GM12878 (cell line): ENCODE measurements around the gene ACAP1. TPM values are rescaled to one million over a fixed set of nuclear protein-coding genes. Genes with fewer than 3 reads are reported as not detected.
"Not testable (repeated sequence)": the region's sequence is repeated elsewhere in the genome, so short reads cannot be mapped to it uniquely, and the experiment has no call there.

Source experiments
- ATAC-seq: fragments of 200-7000 bp; cut with Tn5 transposase; 3 replicates; pipeline ENCODE4 v1.9.1; 2020; ENCODE audit warnings: mild to moderate bottlenecking, moderate library complexity
- BruUV-seq: library from RNA; stranded (reverse); fragments of 400-500 nt; replicated peaks from 2 replicates; lab custom pipeline; 2021; lab: Mats Ljungman, UMichigan
- CTCF ChIA-PET: fragments of 300-600 bp; sonication (Branson Sonifier 250); formaldehyde crosslinking; extraction: SDS; loops from one replicate; lab custom pipeline; 2021; ENCODE audit warnings: inconsistent platforms; lab: Yijun Ruan, JAX
- POLR2A ChIA-PET: fragments of 350-600 bp; formaldehyde crosslinking; extraction: SDS; loops from one replicate; lab custom pipeline; 2021; ENCODE audit warnings: inconsistent platforms; lab: Charles Lee
- RAD21 ChIA-PET: fragments of 300-600 bp; sonication (Branson Sonifier 250); formaldehyde crosslinking; loops from one replicate; lab custom pipeline; 2023; ENCODE audit warnings: antibody characterized with exemption; ENCODE audit not compliant: unreplicated experiment; lab: Charles Lee
- SMC1A ChIA-PET: fragments of 300-600 bp; sonication (Branson Sonifier 250); formaldehyde crosslinking; loops from one replicate; lab custom pipeline; 2023; ENCODE audit not compliant: unreplicated experiment, uncharacterized antibody; lab: Charles Lee
- DNase-seq: peaks from one replicate; pipeline ENCODE4 v3.0.0-alpha.2; 2011; ENCODE audit warnings: low read depth, low spot score
- FAIRE-seq: peaks from 3 replicates; lab custom pipeline; 2011; peaks lifted over from hg19 to GRCh38; lab: Jason Lieb, UNC
- H2AFZ ChIP-seq: 2 replicates; pipeline ENCODE4 v1.6.0; 2011; ENCODE audit warnings: low read depth, low read length, control low read depth; ENCODE audit not compliant: control insufficient read depth
- H3K27ac ChIP-seq: 2 replicates; pipeline ENCODE4 v1.5.1; 2011; ENCODE audit warnings: control low read depth; ENCODE audit not compliant: control insufficient read depth, insufficient read depth
- H3K27me3 ChIP-seq, 2 experiments: replicated peaks in 1 of 2; 2 replicates each; pipeline versions ENCODE4 v1.6.0 to v1.6.1; 2011; ENCODE audit warnings: low read length in 1 of 2; ENCODE audit not compliant: control insufficient read depth in 2 of 2, insufficient read depth in 2 of 2
- H3K36me3 ChIP-seq, 2 experiments: 2 replicates each; pipeline ENCODE4 v1.5.1; 2011; ENCODE audit warnings: low read length in 1 of 2; ENCODE audit not compliant: control insufficient read depth in 2 of 2, insufficient read depth in 2 of 2
- H3K4me1 ChIP-seq: 2 replicates; pipeline ENCODE4 v1.6.1; 2011; ENCODE audit warnings: mild to moderate bottlenecking, low read length, moderate library complexity, mixed read lengths; ENCODE audit not compliant: control insufficient read depth, insufficient read depth
- H3K4me2 ChIP-seq: 2 replicates; pipeline ENCODE4 v1.6.0; 2011; ENCODE audit warnings: control low read depth; ENCODE audit not compliant: control insufficient read depth, insufficient read depth
- H3K4me3 ChIP-seq: fragments of 200-600 bp; sonication (generic); 2 replicates; pipeline ENCODE4 v1.5.1; 2016
- H3K79me2 ChIP-seq: 2 replicates; pipeline ENCODE4 v1.6.0; 2011; ENCODE audit warnings: low read length; ENCODE audit not compliant: control insufficient read depth, insufficient read depth
- H3K9ac ChIP-seq: 2 replicates; pipeline ENCODE4 v1.8.0; 2011; ENCODE audit warnings: low read length, control low read depth, mixed read lengths; ENCODE audit not compliant: control insufficient read depth, insufficient read depth
- H3K9me3 ChIP-seq: replicated peaks from 3 replicates; pipeline ENCODE4 v1.5.1; 2011; ENCODE audit warnings: mild to moderate bottlenecking, low read length; ENCODE audit not compliant: control insufficient read depth, insufficient read depth
- H4K20me1 ChIP-seq: 2 replicates; pipeline ENCODE4 v1.6.0; 2011; ENCODE audit not compliant: control insufficient read depth, insufficient read depth
- BHLHE40 ChIP-seq, 2 experiments: fragments of 450-650 bp in 1 of 2; IDR thresholded peaks; 2 replicates each; pipeline ENCODE4 v1.6.1; 2011 to 2017; ENCODE audit warnings: low read depth in 2 of 2, borderline replicate concordance in 1 of 2, improper control_type of control experiment in 1 of 2, low read length in 1 of 2, mild to moderate bottlenecking in 1 of 2
- HDGF ChIP-seq: fragments of 450-650 bp; IDR thresholded peaks from 2 replicates; pipeline ENCODE4 v1.6.1; 2016; ENCODE audit warnings: antibody characterized with exemption
- NR2F1 ChIP-seq: fragments of 450-650 bp; conservative IDR thresholded peaks from 2 replicates; pipeline ENCODE4 v1.6.1; 2017; ENCODE audit warnings: mild to moderate bottlenecking
- WGBS: methylation state at CpG from one replicate; pipeline ENCODE4 v1.1.6; 2016; ENCODE audit warnings: low lambda C conversion rate; ENCODE audit not compliant: insufficient replicate concordance, insufficient coverage; ENCODE audit errors: missing lambda C conversion rate; 5-methylcytosine and 5-hydroxymethylcytosine counted together
- in situ Hi-C: fragments of 300-500 bp; cut with MboI; formaldehyde crosslinking; loops from 9 replicates; pipeline ENCODE4 v1.14.3; 2018; ENCODE audit warnings: mixed read lengths
- intact Hi-C: fragments of 100-400 bp; cut with micrococcal nuclease; formaldehyde crosslinking; loops from one replicate; pipeline ENCODE4 v1.14.2; 2022; ENCODE audit not compliant: unreplicated experiment
- polyA plus RNA-seq, 11 experiments: library from polyadenylated mRNA; depleted of rRNA in 4 of 11; unstranded in 6 of 11; stranded (reverse) in 5 of 11; fragments of >200 nt; fragmentation: Nextera tagmentation in 4 of 11; fragmentation: Illumina TruSeq in 1 of 11; extraction: Ambion mirVana in 4 of 11; extraction: Trizol in 1 of 11; gene quantifications; 1 replicate in 1 of 11; 2 replicates in 10 of 11; pipeline versions ENCODE4 v1.2.1 to v1.2.3, GENCODE V29; 2011 to 2016; ENCODE audit warnings: inconsistent platforms in 2 of 11, missing spikeins in 2 of 11, low read depth in 1 of 11
- total RNA-seq, 4 experiments: library from RNA; depleted of rRNA in 3 of 4; stranded (reverse); fragments of >200 nt in 3 of 4; fragmentation: Illumina TruSeq in 1 of 4; extraction: Trizol in 1 of 4; gene quantifications; 2 replicates each; pipeline versions ENCODE4 v1.2.1 to v1.2.3, GENCODE V29; 2013 to 2021

Gene ACAP1
- total and polyA plus RNA-seq, 10 of the 15 experiments (the other 5 are each of a cell fraction or from before 2014, with no cell fraction given), result 5.7 to 245 (median 118) TPM

DNA sequence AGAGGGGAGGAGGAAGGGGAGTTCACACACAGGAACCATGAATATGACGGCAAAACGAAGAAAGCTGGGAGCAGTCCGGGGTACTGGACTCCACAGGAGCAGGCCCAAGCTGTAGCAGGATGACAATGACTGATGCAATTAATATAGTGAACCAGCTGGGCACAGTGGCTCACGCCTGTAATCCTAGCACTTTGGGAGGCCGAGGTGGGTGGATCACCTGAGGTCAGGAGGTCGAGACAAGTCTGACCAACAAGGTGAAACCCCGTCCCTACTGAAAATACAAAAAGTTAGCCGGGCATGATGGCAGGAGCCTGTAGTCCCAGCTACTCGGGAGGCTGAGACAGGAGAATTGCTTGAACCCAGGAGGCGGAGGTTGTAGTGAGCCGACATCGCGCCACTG, 564 bp upstream of the ACAP1 start:
- H3K9me3 ChIP-seq, BruUV-seq, DNase-seq, H2AFZ ChIP-seq, H3K27me3 ChIP-seq, intact Hi-C loops, FAIRE-seq, in situ Hi-C loops, H4K20me1 ChIP-seq: not testable (repeated sequence)
- peak; percentile 16 for ATAC-seq
- peaks cover 30% of the 10 kb centered on the region for H3K79me2 ChIP-seq
- H3K36me3 ChIP-seq, result peaks cover 0 to 17% of the 10 kb centered on the region in 2 experiments; a peak in 2 of 4 replicates
- 23% methylated on average over 13 of the region's 13 CpGs for WGBS
- peak overlapping the region; percentile 97 for H3K4me2 ChIP-seq
- peak; percentile 92 for TF ChIP-seq NR2F1
- TF ChIP-seq BHLHE40 (IDR thresholded peaks at IDR 0.05; ENCODE audit: borderline replicate concordance in 1 of 2, low read depth in 2 of 2, low read length in 1 of 2), result peak in 1 of 2 experiments; percentile 64; a peak in 2 of 4 replicates
- TF ChIP-seq HDGF, result 0 out of 2 replicates have a peak, but pooled peaks have one; percentile 22
- H3K4me3 ChIP-seq, result peak overlapping the region; percentile 96
- ChIA-PET CTCF (interaction anchor here (0.7 to 3.8 kb wide), 15 partner anchors 9 to 352 kb away, joined by 3 to 46 read pairs (median 8); partner anchors contain the start of genes NEURL4, SENP3, TMEM102 and TMEM256), SMC1A (interaction anchor here (0.8 to 4.5 kb wide), 13 partner anchors 7 to 290 kb away, joined by 3 to 33 read pairs (median 5); partner anchors contain the start of genes CTDNEP1, GPS2, KCTD11 and NEURL4), POLR2A (interaction anchor here (0.5 to 3.9 kb wide), 21 partner anchors 8 to 1607 kb away, joined by 3 to 52 read pairs (median 5); partner anchors contain the start of genes FXR2, GPS2, KCTD11 and POLR2A), RAD21 (interaction anchor here (0.6 to 5.2 kb wide), 16 partner anchors 9 to 351 kb away, joined by 3 to 45 read pairs (median 4); partner anchors contain the start of genes FXR2, GABARAP, KCTD11 and PLSCR3)
- peak overlapping the region; percentile 99 for H3K9ac ChIP-seq
- H3K27ac ChIP-seq, result peak overlapping the region; percentile 99
- H3K4me1 ChIP-seq, result peaks cover 34% of the 10 kb centered on the region

DNA sequence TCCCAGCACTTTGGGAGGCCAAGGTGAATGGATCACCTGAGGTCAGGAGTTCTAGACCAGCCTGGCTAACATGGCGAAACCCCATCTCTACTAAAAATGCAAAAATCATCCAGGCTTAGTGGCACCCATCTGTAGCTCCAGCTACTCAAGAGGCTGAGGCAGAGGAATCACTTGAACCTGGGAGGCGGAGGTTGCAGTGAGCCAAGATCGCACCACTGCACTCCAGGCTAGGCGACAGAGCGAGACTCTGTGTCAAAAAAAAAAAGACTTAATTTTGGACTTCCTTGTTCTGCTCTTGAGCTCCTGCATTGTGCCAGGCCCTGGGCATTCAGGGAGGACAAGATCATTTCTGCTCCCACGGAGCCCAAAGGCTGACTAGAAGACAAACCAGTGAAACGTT, 1.3 kb downstream of the ACAP1 start:
- 5% methylated on average over 7 of the region's 7 CpGs for WGBS
- peak; percentile 5; the same call in 2 of the 3 replicates for ATAC-seq
- peaks cover 17% of the 10 kb centered on the region for H3K4me1 ChIP-seq
- H3K4me2 ChIP-seq, result peak overlapping the region; percentile 97
- DNase-seq, FAIRE-seq, intact Hi-C loops, H3K9me3 ChIP-seq, H2AFZ ChIP-seq, BruUV-seq, H4K20me1 ChIP-seq, in situ Hi-C loops, H3K27me3 ChIP-seq: not testable (repeated sequence)
- H3K9ac ChIP-seq, result peak overlapping the region; percentile 99
- ChIA-PET CTCF (interaction anchor here (0.9 to 3.8 kb wide), 13 partner anchors 8 to 350 kb away, joined by 3 to 46 read pairs (median 10); partner anchors contain the start of genes NEURL4, SENP3, TMEM102 and TP53), RAD21 (interaction anchor here (0.7 to 5.2 kb wide), 9 partner anchors 9 to 349 kb away, joined by 3 to 45 read pairs (median 8); partner anchors contain the start of genes KCTD11, NEURL4, TMEM102 and TMEM256), SMC1A (interaction anchor here (1.0 to 4.5 kb wide), 9 partner anchors 8 to 117 kb away, joined by 3 to 33 read pairs (median 6); partner anchors contain the start of genes GABARAP, NEURL4 and TMEM95), POLR2A (interaction anchor here (0.7 to 3.9 kb wide), 13 partner anchors 8 to 246 kb away, joined by 3 to 52 read pairs (median 10); partner anchors contain the start of genes ACADVL, DLG4, GPS2 and KCTD11)
- peak overlapping the region; percentile 96 for H3K4me3 ChIP-seq
- H3K79me2 ChIP-seq, result peaks cover 30% of the 10 kb centered on the region
- H3K36me3 ChIP-seq, result peaks cover 7 to 29% of the 10 kb centered on the region in 2 experiments
- peak overlapping the region; percentile 99 for H3K27ac ChIP-seq
